ENCODE measurements around the gene OLR1. TPM values are rescaled to one million over a fixed set of nuclear protein-coding genes. Genes with fewer than 3 reads are reported as not detected.

Gene OLR1
- total RNA-seq, 1 donor from 2014 or later, result not detected

DNA sequence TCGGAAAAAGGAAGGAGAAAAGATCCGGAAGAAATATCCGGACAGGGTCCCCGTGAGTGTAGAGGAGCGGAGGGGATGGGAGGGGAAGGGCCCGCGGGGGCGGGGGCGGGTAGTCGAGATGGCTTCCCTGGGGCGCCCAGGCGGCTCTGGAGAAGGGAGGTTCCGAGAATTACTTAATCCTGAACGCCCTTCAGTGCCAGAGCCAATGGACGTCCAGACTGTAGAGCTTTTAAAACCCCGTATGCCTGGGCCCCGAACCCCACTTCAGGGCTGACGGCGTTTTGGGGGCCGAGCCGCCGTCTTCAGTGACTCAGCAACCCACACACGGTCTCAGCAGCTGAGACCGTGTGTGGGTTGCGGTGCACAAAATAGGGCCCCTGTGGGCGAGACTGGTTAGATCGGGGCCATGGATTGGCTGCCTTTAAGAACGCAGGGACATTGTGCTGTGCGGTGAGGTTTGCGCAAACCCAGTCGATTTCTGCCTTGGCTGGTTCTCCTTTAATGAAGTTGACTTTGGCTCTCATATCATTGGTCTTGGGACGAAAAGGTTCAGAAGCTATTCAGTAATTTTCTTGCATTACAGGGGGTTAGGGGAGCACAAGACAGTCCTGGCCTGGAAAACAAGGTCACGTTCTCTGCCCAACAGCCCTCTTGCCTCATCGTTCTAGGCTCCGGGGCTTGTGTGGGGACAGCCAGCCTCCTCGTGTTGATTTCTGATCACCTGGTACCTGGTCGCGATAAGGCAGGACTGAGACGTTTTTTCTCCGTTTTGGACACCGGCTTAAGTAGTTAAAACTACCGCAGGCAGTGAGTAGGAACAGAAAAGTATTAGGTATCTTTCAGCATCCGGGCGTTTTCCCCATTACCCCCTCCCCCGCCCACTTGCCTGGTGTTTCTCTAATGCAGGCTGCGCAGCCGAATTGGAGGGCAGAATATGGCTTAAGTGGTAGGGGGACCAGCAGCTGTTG lies 41.5 kb upstream of the OLR1 start:
- TF ChIP-seq, protein P1, sequence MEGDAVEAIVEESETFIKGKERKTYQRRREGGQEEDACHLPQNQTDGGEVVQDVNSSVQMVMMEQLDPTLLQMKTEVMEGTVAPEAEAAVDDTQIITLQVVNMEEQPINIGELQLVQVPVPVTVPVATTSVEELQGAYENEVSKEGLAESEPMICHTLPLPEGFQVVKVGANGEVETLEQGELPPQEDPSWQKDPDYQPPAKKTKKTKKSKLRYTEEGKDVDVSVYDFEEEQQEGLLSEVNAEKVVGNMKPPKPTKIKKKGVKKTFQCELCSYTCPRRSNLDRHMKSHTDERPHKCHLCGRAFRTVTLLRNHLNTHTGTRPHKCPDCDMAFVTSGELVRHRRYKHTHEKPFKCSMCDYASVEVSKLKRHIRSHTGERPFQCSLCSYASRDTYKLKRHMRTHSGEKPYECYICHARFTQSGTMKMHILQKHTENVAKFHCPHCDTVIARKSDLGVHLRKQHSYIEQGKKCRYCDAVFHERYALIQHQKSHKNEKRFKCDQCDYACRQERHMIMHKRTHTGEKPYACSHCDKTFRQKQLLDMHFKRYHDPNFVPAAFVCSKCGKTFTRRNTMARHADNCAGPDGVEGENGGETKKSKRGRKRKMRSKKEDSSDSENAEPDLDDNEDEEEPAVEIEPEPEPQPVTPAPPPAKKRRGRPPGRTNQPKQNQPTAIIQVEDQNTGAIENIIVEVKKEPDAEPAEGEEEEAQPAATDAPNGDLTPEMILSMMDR (conservative IDR thresholded peaks at IDR 0.05; ENCODE audit: low read depth, low read length), result no peak
- peak overlapping the region; percentile 84 for H3K4me3 ChIP-seq (ENCODE audit: low read depth, low read length)
- DNase-seq (ENCODE audit: low read depth), result no peak

DNA sequence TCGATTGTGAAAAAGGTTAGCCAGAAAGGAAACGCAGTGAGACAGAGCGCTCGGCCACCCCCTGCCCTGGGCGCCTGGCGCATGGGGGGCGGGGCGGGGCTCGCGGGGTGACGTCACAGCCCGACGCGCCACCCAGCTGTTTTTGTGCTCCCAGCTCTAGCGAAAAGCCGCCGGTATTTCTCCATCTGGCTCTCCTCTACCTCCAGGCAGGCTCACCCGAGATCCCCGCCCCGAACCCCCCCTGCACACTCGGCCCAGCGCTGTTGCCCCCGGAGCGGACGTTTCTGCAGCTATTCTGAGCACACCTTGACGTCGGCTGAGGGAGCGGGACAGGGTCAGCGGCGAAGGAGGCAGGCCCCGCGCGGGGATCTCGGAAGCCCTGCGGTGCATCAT lies 40.8 kb upstream of the OLR1 start, which contains the start of gene GABARAPL1:
TSS of gene GABARAPL1 (plus strand) at position 139 of the 393 bp plus-strand sequence. CDS start at position 392, 253 bp downstream.
- TF ChIP-seq, protein P1 (conservative IDR thresholded peaks at IDR 0.05; ENCODE audit: low read depth, low read length), result no peak
- H3K4me3 ChIP-seq (ENCODE audit: low read depth, low read length), result peak within 1 kb of the TSS; percentile 84
- no peak for DNase-seq (ENCODE audit: low read depth)

DNA sequence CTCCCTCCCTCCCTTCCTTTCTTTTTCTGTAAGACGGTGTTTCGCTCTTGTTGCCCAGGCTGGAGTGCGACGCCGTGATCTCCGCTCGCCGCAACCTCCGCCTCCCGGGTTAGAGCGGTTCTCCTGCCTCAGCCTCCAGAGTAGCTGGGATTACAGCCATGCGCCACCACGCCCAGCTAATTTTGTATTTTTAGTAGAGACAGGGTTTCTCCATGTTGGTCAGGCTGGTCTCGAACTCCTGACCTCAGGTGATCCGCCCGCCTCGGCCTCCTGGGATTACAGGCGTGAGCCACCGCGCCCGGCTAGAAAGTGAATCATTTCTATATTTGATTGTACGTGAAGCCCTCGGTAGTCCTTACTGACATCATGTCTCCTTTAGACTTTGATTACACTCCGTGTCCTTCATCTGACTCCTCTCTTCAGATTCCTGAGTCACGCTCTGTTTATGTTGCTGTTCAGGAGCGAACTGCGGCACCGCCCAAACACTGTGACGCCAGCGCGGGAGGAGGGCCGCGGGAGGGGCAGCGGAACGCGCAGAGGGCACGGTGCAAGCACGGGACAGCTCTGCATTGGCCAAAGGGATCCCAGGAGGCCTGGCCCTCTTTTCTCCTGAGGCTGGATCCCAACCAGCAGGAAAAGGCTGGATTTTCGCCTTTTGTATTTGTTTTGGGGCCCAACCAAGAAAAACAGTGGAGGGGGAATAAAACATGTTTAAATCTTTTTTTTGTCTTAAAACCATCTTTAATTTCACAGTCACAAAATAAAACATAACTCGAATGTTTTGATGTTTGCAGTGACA lies 40.2 kb upstream of the OLR1 start:
- peak overlapping the region; percentile 84 for H3K4me3 ChIP-seq (ENCODE audit: low read depth, low read length)
- DNase-seq (ENCODE audit: low read depth), result peak; percentile 99
- TF ChIP-seq, protein P1 (conservative IDR thresholded peaks at IDR 0.05; ENCODE audit: low read depth, low read length), result no peak

DNA sequence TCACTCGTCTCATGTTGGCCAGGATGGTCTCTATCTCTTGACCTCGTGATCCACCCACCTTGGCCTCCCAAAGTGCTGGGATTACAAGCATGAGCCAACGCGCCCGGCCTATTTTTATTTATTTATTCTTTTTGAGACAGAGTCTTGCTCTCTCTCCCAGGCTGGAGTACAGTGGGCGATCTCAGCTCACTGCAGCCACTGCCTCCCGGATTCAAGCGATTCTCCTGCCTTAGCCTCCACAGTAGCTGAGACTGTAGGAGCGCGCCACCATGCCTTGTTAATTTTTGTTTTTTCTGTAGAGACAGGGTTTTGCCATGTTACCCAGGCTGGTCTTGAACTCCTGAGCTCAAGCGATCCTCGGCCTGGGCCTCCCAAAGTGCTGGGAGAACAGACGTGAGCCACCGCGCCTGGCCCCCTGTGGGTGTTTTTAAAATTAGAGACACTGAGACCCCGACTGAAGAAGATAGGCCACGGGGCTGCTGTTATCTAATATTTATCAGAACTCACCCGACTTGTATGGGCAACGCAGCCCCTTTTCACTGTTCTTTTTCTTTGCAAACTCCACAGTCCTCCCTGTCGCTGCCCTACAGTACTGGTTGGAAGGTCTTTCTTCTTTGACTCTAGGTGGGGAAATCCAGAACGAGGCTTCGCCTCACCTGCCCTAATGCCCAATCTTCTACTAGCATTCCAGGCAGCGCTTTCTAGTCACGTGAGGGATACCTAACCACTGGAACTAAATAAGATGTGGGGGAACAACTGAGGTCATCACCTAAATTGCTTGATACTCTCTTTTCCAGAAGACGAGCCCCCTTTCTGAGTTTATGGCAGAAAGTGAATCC lies 39.4 kb upstream of the OLR1 start:
- TF ChIP-seq, protein P1 (conservative IDR thresholded peaks at IDR 0.05; ENCODE audit: low read depth, low read length), result no peak
- no peak overlapping the region for H3K4me3 ChIP-seq (ENCODE audit: low read depth, low read length)
- no peak for DNase-seq (ENCODE audit: low read depth)

DNA sequence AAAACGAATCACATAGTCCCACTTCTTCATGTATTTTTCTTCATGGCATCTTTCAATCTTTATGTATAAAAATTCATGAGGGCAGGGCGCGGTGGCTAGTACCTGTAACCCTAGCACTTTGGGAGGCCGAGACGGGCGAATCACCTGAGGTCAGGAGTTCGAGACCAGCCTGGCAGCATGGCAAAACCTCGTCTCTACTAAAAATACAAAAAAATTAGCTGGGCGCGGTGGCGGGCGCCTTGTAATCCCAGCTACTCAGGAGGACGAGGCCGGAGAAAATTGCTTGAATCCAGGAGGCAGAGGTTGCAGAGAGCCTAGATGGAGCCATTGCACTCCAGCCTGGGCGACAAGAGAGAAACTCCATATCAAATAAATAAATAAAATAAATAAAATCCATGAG lies 38.3 kb upstream of the OLR1 start:
- no peak overlapping the region for H3K4me3 ChIP-seq (ENCODE audit: low read depth, low read length)
- no peak for DNase-seq (ENCODE audit: low read depth)
- TF ChIP-seq, protein P1 (conservative IDR thresholded peaks at IDR 0.05; ENCODE audit: low read depth, low read length), result no peak

DNA sequence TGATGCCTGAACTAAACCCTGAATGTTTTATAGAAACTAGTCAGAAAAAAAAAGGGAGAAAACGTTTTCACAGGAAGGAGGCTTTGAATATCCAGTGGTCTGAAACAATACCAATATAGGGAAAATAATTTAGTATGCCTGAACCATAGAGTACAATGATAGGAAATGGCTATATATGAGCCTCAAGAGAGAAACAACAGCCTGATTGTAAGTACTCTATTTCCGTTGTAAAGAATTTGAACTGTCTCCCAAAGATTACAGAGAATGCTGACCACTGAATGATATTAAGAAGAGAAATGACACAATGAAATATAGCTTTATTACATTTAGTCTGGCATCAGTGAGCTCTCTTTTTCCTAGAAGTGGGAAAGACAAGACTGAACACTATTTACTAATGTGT lies 35.2 kb upstream of the OLR1 start:
- TF ChIP-seq, protein P1 (conservative IDR thresholded peaks at IDR 0.05; ENCODE audit: low read depth, low read length), result no peak
- H3K4me3 ChIP-seq (ENCODE audit: low read depth, low read length), result no peak overlapping the region
- no peak for DNase-seq (ENCODE audit: low read depth)
